Left hindlimb (tissue), 1 donor: Measurements from ENCODE around the gene ERFL.
"Not testable (repeated sequence)": the region's sequence is repeated elsewhere in the genome, so short reads cannot be mapped to it uniquely, and the experiment has no call there.

ENCODE experiments used
- DNase-seq: peaks from one replicate; pipeline ENCODE4 v3.0.0-alpha.2; 2018

ERFL gene

DNA sequence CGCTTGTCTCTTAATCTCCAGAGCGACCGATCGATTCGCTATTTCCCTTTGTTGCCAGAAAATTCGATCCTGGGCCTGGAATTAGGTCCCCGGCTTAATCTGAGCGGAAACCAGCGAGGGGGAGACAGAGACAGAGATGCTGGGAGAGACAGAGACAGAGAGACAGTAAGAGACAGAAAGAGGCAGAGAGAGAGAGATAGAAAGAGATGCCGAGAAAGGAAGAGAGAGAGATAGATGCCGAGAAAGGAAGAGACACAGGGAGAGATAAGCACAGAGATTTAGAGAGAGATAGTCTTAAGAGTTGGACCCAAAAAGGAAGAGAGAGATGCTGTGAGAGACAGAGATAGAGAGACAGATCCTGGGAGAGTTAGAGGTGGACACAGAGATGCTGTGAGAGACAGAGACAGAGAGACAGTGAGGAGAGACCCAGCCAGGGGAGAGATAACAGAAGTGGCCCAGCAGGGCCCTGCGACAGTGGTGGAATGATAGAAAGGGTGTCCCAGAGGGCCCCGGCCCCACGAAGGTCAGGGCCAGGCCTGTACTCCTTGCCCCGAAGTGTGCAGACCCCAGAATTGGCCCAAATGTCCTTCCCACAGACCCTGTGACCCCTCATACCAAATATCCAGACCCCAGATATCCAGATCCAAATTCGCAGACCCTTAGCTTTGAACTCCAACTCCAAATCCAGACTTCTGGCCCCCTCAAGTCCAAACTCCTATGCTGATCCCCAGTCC is 1.3 kb downstream of the ERFL start:
- DNase-seq, result no peak

DNA sequence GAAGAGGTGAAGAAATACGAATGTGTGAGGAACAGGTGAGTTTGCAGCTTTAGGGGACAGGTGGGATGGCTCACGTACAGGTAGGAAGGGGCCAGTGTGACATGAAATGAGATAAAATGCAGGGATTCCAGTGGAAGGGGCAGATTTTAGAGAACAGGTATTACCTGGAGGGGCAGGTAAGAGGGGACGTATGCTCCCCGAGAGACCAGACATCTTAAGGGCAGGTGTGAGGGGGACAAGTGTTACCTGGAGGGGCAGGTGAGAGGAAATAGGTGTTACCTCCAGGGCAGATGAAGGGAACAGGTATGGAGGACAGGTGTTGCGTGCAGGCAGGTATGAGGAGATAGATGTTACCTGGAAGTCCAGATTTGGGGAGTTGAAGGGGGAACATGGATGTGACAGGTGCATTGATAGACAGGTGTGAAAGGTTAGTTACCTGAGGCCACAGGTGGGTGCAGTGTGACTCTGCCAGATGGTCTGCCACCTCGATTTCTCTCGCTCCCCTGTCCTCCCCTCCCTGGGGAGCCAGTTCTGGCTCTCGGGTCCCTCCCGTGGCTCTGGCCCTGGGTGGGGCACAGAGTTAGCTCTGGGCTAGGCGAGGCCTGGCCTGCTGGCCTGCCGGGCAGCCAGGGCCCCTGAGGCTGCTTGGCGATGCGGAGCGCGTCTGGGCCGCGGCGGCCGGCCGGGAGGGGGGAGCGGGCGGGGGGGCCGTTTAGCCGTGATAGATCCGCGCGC is 2.1 kb downstream of the ERFL start:
- no peak for DNase-seq

DNA sequence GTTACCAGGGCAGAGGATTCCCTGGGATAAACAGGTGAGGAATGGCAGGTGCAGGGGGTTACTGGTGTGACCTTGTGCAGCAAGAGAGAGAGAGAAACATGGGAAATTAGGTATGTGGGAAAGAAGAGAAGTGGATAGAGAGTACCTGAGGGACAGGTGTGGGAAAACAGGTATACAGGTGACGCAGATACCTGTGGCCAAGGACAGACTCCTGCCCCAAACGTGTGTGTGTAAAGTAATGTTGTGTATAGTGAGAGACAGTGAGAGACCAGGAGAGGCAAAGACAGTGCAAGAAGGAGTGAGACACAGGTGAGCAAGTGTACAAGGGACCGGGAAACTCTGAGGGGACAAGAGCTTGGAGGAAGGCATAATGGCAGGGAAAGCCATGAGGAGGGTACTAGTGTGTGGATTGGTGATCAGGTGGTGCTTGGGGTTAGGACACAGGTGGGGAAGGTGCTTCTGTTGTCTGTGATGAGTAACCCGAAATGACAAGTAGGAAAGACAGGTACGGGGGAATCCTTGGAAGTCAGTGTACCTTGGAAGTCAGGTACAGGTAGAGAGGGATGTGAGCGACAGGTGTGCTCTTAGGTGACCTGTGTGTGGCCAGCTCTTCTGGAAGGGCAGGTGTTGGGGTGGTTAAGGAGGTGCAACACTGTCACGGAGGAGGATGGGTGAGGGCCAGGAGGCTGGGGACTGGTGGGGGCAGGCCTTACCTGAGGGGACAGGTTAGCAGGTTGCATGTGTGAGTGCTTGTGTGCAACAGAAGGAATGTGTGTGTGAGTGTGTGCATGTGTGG is 2.8 kb downstream of the ERFL start:
- no peak for DNase-seq

DNA sequence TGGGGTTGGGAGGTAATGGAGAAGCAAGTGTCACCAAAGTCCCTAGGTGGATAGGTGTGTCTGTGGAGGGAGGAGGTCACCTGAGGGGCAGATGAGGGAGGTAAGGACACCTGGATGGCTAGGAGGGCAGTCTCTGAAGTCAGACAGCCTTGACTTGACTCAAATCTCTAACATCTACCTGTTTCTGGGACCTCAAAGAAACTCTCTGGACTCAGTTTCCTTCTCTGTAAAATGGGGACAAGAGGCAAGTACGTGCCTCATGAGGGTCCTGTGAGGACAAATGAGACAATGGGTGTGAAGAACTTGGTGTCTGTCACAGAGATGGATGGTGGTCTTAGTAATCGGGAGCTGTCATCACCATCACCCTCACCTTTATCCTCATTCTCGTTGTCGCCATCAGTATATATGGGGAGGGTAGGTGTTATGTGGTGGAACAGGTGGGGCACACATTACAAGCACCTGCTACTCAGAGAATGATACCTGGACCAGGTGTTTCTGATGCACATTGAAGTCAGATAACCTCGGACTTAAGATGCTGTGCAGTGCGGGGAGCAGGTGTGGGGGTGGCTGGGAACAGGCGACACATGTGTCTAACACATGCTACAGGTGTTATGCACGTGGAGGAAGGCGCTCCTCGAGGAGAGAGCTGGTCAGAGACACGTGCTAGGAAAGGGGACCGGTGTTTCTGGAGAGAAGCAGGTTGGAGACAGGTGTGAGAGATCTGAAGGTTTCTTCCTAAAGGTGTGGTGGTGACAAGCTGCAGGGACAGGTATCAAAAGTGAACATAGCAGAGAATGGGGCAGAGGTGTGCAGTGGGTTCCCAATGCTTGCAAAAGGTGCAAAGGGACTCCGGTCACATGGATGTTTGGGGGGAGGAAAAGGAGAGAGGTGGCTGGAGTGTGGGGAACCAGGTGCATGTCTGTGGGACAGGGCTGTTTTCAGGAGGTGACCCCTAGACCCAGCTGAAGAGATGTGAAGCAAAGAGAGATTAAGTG is 3.8 kb downstream of the ERFL start:
- DNase-seq, result no peak

DNA sequence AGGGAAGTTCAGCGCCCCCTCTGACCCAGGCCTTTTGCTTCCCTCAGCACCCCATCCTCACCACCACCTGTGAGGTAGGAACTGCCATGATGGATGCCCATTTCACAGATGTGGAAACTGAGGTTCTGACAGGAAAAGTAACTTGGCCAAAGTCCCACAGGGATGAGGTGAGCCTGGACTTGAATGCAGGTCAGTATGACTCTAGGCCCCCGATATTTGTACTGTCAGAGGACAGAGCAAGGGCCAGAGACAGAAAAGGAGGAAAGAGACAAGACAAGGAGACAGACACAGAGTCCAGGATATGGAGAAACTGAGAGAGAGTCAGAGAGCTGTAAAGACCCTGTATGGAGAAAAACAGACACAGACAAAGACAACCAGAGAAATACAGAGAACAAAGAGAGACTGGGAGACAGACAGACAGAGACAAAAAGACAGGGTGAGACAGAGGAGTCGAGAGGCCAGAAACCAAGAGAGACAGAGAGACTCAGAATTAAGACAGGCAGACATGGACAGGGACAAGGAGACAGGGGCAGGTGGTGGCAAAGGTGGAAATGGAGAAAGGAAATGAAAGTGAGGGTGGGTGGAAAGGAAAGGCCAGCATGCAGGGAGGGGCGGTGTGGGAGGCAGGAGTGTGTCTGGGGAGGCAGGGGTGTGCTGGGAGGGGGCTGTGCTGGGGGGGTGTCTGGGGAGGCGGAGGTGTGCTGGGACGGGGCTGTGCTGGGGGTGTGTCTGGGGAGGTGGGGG is 5.0 kb downstream of the ERFL start:
- no peak for DNase-seq

DNA sequence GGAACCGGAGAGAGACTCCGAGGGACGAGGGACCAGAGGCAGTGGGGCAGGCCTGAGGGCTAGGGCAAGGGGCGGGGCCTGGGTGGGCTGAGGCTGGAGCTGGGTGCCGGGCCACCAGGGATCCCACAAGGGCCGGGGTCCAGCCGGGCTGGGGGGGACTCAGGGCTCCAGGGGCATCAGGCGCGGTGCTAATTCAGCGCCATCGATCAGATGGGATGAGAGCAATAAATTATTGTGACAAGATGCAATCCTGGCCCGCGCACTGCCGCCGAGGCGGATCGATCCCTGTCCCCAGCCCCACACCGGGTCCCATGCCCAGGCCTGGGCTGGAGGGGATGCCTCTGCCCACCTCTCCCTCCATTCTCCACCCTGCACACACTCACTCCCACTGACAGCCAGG is 5.7 kb downstream of the ERFL start:
- no peak for DNase-seq

DNA sequence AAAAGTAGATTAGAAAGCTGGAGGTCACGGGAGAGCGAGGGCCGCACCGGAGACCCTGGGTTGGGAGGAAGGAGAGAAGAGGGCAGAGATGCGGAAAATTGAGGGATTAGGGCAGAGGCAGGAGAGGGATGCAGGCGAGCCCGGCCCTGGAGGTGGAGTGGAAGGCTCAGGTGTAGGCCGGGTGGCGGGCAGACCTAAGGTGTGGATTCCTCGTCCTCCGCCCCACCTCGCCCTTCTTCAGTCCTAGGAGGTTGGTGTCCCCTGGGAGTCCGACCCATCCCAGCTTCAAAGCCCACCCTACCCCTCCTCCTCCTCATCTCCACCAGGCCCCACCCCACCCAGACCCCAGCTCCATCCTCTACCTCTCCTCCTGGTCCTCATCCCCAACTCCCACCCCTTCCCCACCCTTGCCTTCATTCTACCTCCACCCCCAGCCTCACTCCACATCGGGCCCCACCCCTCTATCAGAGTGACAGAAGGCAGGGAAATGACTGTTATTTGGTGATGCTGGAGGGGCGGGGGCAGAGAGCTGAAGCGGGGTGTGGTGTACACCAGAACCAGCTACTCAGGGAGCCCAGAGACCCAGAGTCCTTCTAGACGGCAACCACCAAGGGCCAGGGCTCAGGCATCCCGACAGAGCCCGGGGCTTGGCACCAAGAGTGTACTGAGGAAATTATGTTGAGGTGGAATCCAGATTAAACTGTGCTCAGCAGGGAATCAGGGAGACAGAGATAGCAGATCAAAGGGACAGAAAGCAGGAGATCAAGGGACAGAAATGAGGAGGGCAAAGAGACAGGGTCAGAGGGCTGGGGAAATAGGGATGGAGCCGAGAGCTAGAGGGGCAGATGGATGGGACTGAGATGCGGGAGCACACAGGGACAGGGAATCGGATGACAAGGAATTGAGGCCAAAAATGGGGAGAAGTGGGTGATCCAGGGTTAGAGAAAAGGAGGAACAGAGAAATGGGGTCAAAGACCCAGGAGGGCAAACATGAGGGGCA is 6.4 kb downstream of the ERFL start:
- DNase-seq, result no peak

DNA sequence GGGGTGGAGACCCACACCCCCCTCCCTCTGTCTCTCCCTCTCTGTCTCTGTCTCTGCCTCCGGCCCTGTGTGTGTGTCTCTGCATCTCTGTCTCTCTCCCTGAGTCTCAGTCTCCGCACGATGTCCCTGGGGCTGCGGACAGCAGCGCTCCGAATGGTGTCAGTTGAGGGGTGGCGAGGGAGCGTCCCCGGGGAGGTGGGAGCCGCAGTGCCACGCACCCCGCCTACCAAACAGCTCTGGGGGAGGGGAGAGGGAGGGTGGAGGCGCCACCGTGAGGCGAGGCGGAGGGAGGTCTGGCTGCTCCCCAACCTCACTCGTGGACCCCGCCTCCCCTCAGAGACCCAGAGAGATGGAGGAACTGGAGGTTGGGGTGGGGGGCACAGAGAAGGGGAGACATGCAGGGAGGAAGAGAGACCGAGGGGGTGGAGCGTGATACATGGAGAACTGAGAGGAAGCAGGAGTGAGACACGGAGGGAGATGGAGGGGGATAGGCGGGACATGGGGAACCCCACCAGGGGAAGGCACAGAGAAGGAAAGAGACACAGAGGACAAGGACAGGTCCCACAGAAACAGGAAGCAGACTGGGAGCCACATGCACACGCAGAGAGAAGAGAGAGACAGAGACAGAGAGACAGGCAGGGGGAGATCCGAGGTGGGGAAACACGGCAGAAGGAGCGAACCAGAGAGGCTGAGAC is 7.2 kb downstream of the ERFL start:
- no peak for DNase-seq

DNA sequence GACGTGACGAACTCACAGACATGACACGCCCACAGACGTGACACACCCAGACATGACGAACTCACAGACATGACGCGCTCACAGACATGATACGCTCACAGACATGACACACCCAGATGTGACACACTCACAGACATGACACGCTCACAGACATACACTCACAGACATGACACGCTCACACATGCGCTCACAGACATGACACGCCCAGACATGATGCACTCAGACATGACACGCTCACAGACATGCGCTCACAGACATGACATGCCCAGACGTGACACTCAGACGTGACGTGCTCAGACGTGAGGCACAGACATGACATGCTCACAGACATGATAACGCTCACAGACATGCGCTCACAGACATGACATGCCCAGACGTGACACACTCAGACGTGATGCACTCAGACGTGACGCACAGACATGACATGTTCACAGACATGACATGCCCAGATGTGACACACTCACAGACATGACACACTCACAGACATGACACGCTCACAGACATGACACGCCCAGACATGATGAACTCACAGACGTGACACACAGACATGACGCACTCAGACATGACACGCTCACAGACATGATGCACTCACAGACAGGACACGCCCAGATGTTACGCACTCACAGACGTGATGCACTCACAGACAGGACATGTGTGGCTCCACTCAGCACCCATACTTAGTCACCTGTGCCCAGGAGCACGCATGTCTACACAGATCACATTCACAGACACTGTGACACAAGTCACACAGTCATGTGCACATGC is 8.1 kb downstream of the ERFL start:
- no peak for DNase-seq

DNA sequence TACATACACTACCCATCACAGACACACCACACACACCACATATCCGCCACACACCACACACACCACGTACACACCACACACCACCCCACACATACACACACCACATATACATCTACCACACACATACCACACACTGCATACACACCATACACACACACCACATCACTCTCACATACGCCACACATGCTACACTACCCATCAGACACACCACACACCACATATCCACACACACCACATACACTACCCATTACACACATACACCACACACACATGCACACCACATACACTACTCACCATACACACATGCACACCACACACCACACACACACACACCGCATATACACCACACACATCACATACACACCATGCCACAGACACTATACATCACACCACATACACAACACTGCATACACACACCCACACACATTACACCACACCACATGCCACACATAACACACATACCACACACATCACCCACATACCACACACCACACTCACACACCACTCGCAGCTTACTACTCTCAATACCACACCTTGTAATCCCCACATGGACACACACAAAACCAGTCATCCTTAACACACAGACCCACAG is 9.5 kb downstream of the ERFL start:
- no peak for DNase-seq

DNA sequence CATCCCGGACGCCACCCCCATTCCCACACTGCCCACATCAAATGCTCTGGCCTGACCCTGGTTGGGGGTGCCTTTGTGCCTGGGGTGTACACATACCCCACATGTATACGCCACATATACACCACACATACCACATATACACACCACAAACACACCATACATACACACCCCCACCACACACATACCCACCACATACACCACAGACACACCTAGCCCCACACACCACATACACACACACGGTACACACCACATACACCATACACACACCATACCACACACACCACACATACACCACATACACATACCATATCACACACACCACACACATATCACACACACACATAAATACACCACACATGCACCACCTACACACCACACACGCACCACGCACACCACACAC is 10.2 kb downstream of the ERFL start:
- no peak for DNase-seq

DNA sequence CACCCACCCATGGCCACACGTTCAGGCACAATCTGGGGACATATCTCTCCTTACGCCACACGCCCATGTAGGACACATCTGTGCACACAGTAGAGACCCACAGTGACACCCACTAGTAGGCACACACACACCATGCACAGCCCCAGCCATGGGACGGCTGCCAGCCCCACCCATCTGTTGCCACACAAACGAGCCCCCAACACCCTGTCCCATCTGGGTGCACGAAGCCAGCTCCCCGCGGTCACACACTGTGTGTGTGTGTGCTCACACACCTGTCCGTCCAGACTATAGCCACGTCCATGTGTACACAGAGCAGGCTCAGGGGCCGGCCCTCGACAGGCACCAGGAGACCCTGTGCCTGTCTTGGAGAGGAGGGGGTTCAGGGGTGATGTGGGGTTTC is 10.6 kb downstream of the ERFL start:
- no peak for DNase-seq

DNA sequence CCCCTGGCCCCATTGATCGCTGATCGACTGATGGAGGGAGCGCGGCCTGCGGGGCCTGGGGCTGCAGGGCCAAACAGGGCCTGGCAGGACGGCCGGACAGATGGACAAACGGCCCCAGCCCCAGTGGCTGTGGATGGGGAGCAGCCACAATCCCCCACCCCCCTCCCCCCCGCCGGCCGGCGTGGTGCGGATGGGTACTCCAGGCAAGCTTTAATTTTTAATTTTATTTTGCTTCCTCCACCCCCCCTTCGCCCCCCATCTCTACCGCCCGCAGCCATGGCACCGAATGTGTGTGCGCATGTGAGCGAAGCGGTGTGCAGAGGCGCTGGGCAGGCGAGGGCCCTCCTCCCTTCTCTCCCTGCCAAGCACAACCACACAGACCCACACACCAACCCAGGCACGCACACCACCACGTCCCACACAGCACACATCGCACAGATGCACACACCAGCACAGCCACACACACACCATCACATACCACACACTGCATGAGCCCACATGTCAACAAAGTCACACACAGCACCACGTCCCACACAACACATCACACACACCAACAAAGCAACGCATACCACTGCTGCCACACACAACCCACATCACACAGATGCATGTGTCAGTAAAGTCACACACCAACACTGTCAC is 12.4 kb downstream of the ERFL start:
- no peak for DNase-seq

DNA sequence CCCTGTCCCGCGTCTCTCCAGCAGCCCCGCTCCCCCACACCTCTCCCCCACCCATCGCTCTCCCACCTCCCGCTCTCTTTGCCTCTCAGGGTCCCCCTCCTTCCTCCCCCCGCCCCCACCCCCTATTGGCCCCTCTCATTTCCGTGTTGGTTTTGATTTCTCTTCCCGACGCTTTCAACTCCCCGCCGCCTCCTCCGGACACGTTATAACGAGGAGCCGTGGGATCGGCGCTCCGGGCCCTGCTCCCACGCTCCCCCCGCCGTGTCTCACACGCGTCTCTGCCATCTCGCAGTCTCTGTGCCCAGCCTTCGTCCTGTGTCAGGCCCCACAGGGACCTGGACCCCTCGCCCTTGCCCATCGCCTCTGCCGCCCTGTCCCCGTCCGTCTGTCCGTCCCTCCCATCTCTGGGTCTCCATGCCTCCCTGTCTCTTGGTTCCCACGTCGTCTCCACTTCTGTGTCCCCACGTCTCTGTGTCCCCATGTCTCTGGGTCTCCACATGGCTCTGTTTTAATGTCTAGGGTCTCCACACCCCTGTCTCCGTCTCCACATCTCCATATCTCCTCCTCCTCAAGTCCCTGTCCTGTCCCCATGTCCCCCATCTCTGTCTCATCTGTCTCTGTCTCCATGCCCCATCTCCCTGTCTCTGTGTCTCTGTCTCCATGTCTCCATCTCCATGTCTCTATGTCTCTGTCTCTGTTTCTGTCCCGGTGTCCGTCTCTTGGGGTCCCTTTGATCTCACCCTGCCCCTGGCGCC is 13.1 kb downstream of the ERFL start:
- DNase-seq, result no peak

DNA sequence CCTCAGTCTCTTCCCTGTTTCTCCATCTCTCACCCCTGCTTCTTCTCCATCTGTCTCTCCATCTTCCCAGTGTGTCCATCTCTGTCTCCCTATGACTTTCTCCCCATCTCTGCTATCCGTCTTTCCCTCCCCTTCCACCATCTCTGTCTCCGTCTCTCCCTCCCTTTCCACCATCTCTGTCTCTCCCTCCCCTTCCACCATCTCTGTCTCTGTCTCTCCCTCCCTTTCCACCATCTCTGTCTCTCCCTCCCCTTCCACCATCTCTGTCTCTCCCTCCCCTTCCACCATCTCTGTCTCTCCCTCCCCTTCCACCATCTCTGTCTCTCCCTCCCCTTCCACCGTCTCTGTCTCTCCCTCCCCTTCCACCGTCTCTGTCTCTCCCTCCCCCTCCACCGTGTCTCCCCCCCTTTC is 13.8 kb downstream of the ERFL start:
- not testable (repeated sequence) for DNase-seq

DNA sequence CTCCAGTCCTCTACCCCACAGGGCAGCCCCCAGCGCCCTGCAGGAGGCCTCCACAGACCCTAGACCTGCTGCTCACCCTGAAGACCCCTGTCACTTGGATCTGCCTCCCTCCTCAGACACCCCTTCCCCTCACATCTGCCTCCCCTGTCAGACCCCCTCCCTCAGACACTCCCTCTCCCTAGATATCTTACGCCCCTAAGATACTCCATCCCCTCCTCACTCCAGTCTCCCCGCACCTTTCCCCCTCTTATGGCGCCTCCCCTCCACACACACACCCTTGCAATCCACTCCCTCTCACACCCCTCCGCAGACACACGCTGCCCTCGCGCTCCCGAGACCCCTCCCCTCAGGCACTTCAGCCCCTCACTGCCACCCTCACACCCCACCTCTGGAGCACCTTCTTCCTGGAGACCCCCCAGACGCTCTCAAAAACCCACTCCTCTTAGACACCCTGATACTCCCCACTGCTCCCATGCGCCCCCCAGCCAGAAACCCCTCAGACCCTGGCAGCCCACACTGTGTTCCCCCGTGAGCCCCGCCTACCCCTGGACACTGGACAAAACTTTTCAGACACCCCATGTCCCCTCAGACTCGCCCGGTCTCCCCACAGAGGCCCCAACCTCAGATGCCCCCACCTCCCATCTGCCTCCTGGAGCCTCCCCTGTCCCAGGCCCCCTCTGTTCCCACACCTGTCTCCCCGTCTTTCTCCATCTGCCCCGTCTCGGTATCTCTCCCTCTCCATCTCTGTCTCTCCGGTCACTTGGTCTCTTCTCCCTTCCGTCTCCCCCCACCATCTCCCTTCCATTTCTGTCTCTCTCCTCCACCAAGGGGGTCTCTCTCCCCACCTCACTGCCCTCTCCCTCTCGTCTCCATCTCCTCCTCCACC is 14.5 kb downstream of the ERFL start:
- DNase-seq, result no peak
